Ureter (tissue), 1 donor: Measurements from ENCODE around the gene ACTA2. TPM values are rescaled to one million over a fixed set of nuclear protein-coding genes. Genes with fewer than 3 reads are reported as not detected.

Source experiments
- DNase-seq: peaks from one replicate; pipeline ENCODE4 v3.0.0-alpha.2; 2020; ENCODE audit warnings: low spot score
- total RNA-seq: library from RNA; stranded (reverse); gene quantifications from one replicate; pipeline ENCODE4 v1.2.4, GENCODE V29; 2023
- donor health status: DM: yes; HTN: yes; CAD: no.

The ACTA2 gene
- total RNA-seq, 1 donor from 2014 or later = 1,405 TPM

DNA sequence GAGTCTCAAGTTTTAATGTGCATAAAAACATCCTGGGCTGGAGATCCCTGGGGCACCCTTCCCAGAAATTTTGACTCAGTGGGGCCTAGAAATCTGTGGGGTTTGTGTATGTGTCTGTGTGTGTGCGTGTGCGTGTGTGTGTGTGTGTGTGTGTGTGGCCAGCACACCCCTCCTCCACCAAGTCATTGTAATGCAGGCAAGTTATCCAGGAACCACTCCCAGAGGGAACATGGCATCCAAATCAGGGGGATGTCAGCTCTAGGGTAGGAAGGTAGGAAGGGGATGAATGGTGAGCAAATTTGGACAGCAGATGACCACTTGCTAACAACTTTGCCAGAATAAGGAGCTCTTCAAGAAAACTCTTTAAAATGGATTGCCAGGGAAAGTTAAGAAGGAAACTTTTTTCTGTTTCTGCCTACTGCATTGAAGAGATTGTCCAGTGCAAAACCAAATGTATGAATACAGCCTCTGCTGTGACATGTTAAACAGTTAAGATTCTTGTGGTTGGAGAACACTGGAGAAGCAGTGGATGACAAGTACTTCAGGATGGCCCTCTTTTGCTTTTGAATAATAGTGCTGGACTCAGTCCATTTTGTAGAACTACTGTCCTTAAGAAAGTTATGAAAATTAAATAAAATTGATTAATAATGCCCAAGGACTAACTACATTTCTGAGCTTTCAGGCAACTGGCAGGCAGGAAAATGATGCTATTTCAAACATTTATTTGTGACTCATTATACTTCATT is 60.2 kb downstream of the ACTA2 start:
- DNase-seq = no peak

DNA sequence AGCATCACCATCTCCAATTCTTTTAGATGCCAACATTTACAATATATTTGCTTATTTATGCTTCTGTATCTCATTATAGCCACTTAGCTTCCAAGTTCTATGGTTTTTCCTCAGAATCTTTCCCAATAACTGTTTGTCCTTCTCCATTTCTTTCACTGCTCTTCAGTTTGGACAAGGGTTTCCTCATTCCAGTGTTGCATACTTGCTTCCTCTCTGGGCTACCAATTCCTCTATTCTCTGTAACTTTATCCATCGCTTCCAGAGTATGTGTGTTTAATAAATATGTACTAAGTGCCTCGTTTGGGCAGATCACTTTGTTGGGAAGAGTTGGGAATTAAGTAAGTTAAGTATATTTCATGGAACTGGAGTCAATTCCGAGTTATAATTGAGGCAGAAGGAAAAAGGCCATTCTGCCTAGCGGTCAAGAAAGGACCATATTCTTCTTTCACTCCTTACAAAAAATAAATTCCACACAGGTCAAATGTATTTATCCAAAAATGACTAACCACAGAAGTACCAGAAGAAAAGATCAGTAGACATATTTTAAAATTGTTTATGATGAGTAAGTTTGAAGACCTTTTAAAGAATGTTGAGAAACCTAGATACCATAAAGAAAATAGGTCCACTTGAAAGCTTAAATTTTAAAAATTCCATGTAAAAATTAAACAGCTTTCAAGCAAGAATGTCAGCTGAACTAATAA is 61.7 kb downstream of the ACTA2 start:
- no peak for DNase-seq

DNA sequence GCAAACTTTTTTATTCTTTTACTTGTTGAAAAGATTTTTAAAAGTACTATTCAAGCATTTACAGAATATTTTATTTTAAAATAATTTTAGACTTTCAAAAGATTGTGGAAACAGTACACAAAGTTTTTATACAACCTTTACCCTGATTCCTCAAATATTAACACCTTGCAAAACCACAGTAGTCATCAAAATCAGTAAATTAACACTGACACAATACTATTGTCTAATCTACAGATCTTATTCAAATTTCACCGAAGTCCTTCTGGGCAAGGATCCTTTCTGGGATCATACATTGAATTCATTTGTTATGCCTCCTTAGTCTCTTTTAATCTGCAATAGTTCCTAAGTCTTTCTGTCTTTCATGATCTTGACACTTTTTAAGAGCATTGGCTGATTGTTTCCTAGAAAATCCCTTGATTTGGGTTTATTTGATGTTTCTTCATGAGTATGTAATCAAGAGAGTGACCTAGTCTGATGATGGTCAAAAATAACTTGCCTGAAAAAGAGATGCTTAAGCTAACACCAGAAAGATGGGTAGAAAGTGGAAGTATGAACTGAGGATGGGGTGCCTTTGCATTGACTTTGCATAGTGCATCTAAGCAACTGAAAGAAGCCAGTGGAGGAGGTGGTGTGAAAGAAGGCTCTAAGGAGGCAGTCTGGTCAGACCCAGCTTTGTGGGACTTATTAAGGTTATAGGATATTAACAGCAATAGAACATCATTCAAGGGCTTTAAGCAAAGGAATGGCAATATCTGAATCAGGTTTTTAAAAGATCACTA is 62.8 kb downstream of the ACTA2 start:
- no peak for DNase-seq

DNA sequence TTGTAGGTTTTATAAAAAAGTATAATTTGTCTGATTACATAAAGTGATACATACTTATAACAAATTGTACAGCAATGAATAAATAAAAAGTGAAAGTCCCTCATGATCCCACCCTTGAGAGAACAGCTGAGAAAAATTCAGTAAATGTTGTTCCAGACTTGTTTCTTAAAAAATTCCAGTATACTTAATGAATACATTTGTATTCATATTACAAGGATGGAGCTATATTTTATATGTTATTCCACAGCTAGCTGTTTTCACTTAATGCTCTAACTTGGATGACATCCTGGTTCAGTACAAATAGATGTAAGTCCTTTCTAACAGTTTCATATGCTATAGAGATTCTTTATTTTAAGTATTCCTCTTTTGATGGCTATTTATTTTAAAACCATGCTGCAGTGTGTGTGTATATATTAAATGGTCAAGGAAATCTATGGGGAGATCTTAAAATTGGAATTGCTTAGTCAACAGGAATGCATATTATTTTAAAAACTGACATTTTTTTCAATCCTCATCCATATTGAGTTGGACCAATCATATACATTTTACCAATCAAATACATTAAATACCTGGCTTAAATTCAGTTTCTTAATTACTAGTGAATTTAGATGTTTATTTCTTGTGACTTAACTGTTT is 63.6 kb downstream of the ACTA2 start:
- no peak for DNase-seq

DNA sequence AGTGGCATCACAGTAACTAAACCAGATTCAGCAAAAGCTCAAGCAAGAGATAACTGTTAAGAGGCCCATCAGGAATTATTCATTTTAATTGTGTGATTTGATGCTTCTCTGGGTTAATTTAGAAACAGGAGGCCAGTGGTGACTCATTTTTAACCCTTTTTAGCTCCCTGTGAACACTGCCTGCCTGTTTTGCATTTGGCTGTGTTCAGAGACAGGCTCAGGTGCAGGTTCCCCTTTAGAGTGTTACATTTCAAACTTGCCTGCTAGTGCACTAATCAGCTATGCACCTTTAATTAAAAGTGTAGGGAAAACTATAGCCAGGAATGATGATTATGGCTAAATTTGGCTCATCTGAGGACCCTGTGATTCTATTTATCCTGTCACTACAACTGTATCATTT is 66.0 kb downstream of the ACTA2 start:
- no peak for DNase-seq

Other genes starting within 250 kb of the ACTA2 start
- not detected for gene LIPK, start 246.5 kb downstream of the ACTA2 start, total RNA-seq
- gene LIPN, start 192.8 kb downstream of the ACTA2 start, total RNA-seq = not detected
- not detected for gene LIPM, start 150.0 kb downstream of the ACTA2 start, total RNA-seq
- 14.7 TPM for gene ANKRD22, start 100.9 kb downstream of the ACTA2 start, total RNA-seq
- gene STAMBPL1, start 72.5 kb downstream of the ACTA2 start, total RNA-seq = 13.2 TPM
- gene FAS, start 38.0 kb upstream of the ACTA2 start, total RNA-seq = 34.7 TPM